DMS114 treated with DMSO at 0.1 percent for 48 hours (cell line): ENCODE results near the gene EXOSC10.
"Not testable (repeated sequence)": the region's sequence is repeated elsewhere in the genome, so short reads cannot be mapped to it uniquely, and the experiment has no call there.

Source experiments
- DNase-seq: peaks from one replicate; lab custom pipeline; 2025; ENCODE audit not compliant: unreplicated experiment; lab: John Stamatoyannopoulos, UW

Gene EXOSC10

GRCh38 chr1:11061652-11062365, 37.9 kb downstream of the EXOSC10 start:
- no peak for DNase-seq

- DNase-seq = peak; percentile 76
These were observed 39.5 kb downstream of the EXOSC10 start, which contains the start of gene SRM for GRCh38 chr1:11059968-11060830. Gene SRM, minus strand, starts transcription at chr1:11060018. Its CDS starts 75 bp downstream, at chr1:11059943.

- DNase-seq = no peak
These were observed 40.3 kb downstream of the EXOSC10 start for GRCh38 chr1:11059155-11059967.

- DNase-seq = no peak
These were observed 41.0 kb downstream of the EXOSC10 start for GRCh38 chr1:11058595-11059154.

GRCh38 chr1:11058026-11058425, 41.6 kb downstream of the EXOSC10 start:
- DNase-seq = no peak

GRCh38 chr1:11057477-11057876, 42.2 kb downstream of the EXOSC10 start:
- no peak for DNase-seq

- no peak for DNase-seq
These were observed 43.2 kb downstream of the EXOSC10 start for GRCh38 chr1:11056504-11056903.

GRCh38 chr1:11055676-11056075, 44.0 kb downstream of the EXOSC10 start:
- no peak for DNase-seq

- DNase-seq = no peak
These were observed 45.0 kb downstream of the EXOSC10 start for GRCh38 chr1:11054666-11055065.

- DNase-seq = no peak
These were observed 45.5 kb downstream of the EXOSC10 start for GRCh38 chr1:11054181-11054580.

GRCh38 chr1:11053758-11054137, 45.9 kb downstream of the EXOSC10 start:
- no peak for DNase-seq

- DNase-seq = no peak
These were observed 46.6 kb downstream of the EXOSC10 start for GRCh38 chr1:11052839-11053757.

- DNase-seq = no peak
These were observed 47.7 kb downstream of the EXOSC10 start for GRCh38 chr1:11051781-11052511.

- not testable (repeated sequence) for DNase-seq
These were observed 48.5 kb downstream of the EXOSC10 start for GRCh38 chr1:11051121-11051520.

- no peak for DNase-seq
These were observed 52.9 kb downstream of the EXOSC10 start, which contains the start of gene MASP2 for GRCh38 chr1:11046625-11047365. Gene MASP2, minus strand, starts transcription at chr1:11047239. Its CDS starts 32 bp downstream, at chr1:11047207.

- DNase-seq = no peak
These were observed 53.5 kb downstream of the EXOSC10 start for GRCh38 chr1:11046270-11046566.

- no peak for DNase-seq
These were observed 54.0 kb downstream of the EXOSC10 start for GRCh38 chr1:11045428-11046269.
